ENCODE results near the gene CD80.

Gene CD80

GRCh38 chr3:119579366-119580066, 20.1 kb upstream of the CD80 start, which contains the start of gene ADPRH (continued):
- TF ChIP-seq ZBTB11 (tag by site-specific recombination; conservative IDR thresholded peaks at IDR 0.05; ENCODE audit: low read depth) (no peak), SP2 (tag by site-specific recombination; IDR thresholded peaks at IDR 0.05) (no peak), MZF1 (tag by site-specific recombination; IDR thresholded peaks at IDR 0.05; ENCODE audit: borderline replicate concordance) (no peak), ZNF169 (tag by site-specific recombination; IDR thresholded peaks at IDR 0.05) (no peak), YY2 (tag by site-specific recombination; IDR thresholded peaks at IDR 0.05) (no peak), TSHZ1 (tag by site-specific recombination; IDR thresholded peaks at IDR 0.05; ENCODE audit: borderline replicate concordance) (no peak), ZNF549 (tag by site-specific recombination; IDR thresholded peaks at IDR 0.05) (no peak), ZFP3 (tag by site-specific recombination; IDR thresholded peaks at IDR 0.05; ENCODE audit: low read depth) (no peak), BCL11A (tag by site-specific recombination; IDR thresholded peaks at IDR 0.05; ENCODE audit: low read depth) (no peak), SP7 (tag by site-specific recombination; IDR thresholded peaks at IDR 0.05) (no peak)

GRCh38 chr3:119575507-119575906, 16.1 kb upstream of the CD80 start:
- POLR2A ChIA-PET, result no interaction called here
- no peak overlapping the region for H3K27ac ChIP-seq (ENCODE audit: extremely low read depth, low read depth, low read length)
- no peaks in the 10 kb centered on the region for H3K36me3 ChIP-seq (ENCODE audit: control insufficient read depth in 2 of 2, insufficient read depth in 1 of 2, low read length in 2 of 2)
- H3K4me3 ChIP-seq (ENCODE audit: low read depth, low read length), result no peak overlapping the region
- CTCF ChIA-PET, result no interaction called here
- no peaks in the 10 kb centered on the region for H3K9me3 ChIP-seq (ENCODE audit: control insufficient read depth, insufficient read depth, low read depth, low read length)
- H3K4me1 ChIP-seq (ENCODE audit: control insufficient read depth, insufficient read depth, low read length), result no peaks in the 10 kb centered on the region
- TF ChIP-seq ZNF626 (tag by site-specific recombination; IDR thresholded peaks at IDR 0.05) (no peak), ZNF488 (tag by site-specific recombination; IDR thresholded peaks at IDR 0.05) (no peak), SP7 (tag by site-specific recombination; IDR thresholded peaks at IDR 0.05) (no peak), ZNF341 (tag by site-specific recombination; IDR thresholded peaks at IDR 0.05; ENCODE audit: low read depth) (no peak), WT1 (tag by site-specific recombination; IDR thresholded peaks at IDR 0.05) (no peak), PRDM2 (tag by site-specific recombination; IDR thresholded peaks at IDR 0.05; ENCODE audit: borderline replicate concordance) (no peak), ZNF571 (tag by site-specific recombination; IDR thresholded peaks at IDR 0.05) (no peak), ZNF311 (tag by site-specific recombination; IDR thresholded peaks at IDR 0.05; ENCODE audit: borderline replicate concordance) (no peak), BCL6B (tag by site-specific recombination; IDR thresholded peaks at IDR 0.05) (no peak), AEBP2 (tag by site-specific recombination; IDR thresholded peaks at IDR 0.05; ENCODE audit: borderline replicate concordance) (no peak)
